HEK293 (cell line): ENCODE results near the gene TMIE.

ENCODE experiments used
- BCL6B ChIP-seq: fragments of 450-650 bp; formaldehyde crosslinking; IDR thresholded peaks from 2 replicates; pipeline ENCODE4 v1.5.1; 2017; ENCODE audit warnings: missing biosample characterization, missing genetic modification characterization
- CTCF ChIP-seq: fragments of 450-650 bp; formaldehyde crosslinking; IDR thresholded peaks from 2 replicates; pipeline ENCODE4 v1.5.1; 2016; ENCODE audit warnings: missing biosample characterization, missing genetic modification characterization
- INSM2 ChIP-seq: fragments of 450-650 bp; formaldehyde crosslinking; IDR thresholded peaks from 2 replicates; pipeline ENCODE4 v1.5.1; 2016; ENCODE audit warnings: missing biosample characterization, missing genetic modification characterization
- KLF7 ChIP-seq: fragments of 450-650 bp; formaldehyde crosslinking; IDR thresholded peaks from 2 replicates; pipeline ENCODE4 v1.5.1; 2016; ENCODE audit warnings: missing biosample characterization, missing genetic modification characterization, borderline replicate concordance
- TSHZ1 ChIP-seq: fragments of 450-650 bp; formaldehyde crosslinking; IDR thresholded peaks from 2 replicates; pipeline ENCODE4 v1.5.1; 2016; ENCODE audit warnings: missing biosample characterization, missing genetic modification characterization, borderline replicate concordance
- WT1 ChIP-seq: fragments of 450-650 bp; formaldehyde crosslinking; IDR thresholded peaks from 2 replicates; pipeline ENCODE4 v1.5.1; 2016; ENCODE audit warnings: missing biosample characterization, missing genetic modification characterization
- ZBTB20 ChIP-seq: fragments of 450-650 bp; formaldehyde crosslinking; IDR thresholded peaks from 2 replicates; pipeline ENCODE4 v1.5.1; 2016; ENCODE audit warnings: missing biosample characterization, missing genetic modification characterization
- ZNF114 ChIP-seq: fragments of 450-650 bp; formaldehyde crosslinking; IDR thresholded peaks from 2 replicates; pipeline ENCODE4 v1.5.0; 2017; ENCODE audit warnings: missing biosample characterization, missing genetic modification characterization
- ZNF132 ChIP-seq: fragments of 450-650 bp; formaldehyde crosslinking; IDR thresholded peaks from 2 replicates; pipeline ENCODE4 v1.5.1; 2017; ENCODE audit warnings: missing biosample characterization, missing genetic modification characterization, borderline replicate concordance
- ZNF138 ChIP-seq: fragments of 450-650 bp; formaldehyde crosslinking; IDR thresholded peaks from 2 replicates; pipeline ENCODE4 v1.5.1; 2016; ENCODE audit warnings: missing biosample characterization, missing genetic modification characterization, borderline replicate concordance
- ZNF621 ChIP-seq: fragments of 450-650 bp; formaldehyde crosslinking; IDR thresholded peaks from 2 replicates; pipeline ENCODE4 v1.5.1; 2017; ENCODE audit warnings: missing biosample characterization, missing genetic modification characterization
- ZNF704 ChIP-seq: fragments of 450-650 bp; formaldehyde crosslinking; IDR thresholded peaks from 2 replicates; pipeline ENCODE4 v1.5.1; 2016; ENCODE audit warnings: missing biosample characterization, missing genetic modification characterization
- ZNF776 ChIP-seq: fragments of 450-650 bp; formaldehyde crosslinking; IDR thresholded peaks from 2 replicates; pipeline ENCODE4 v1.5.0; 2017; ENCODE audit warnings: missing biosample characterization, missing genetic modification characterization, borderline replicate concordance

- TF ChIP-seq CTCF (tag by site-specific recombination) (no peak), WT1 (tag by site-specific recombination) (no peak), TSHZ1 (tag by site-specific recombination) (no peak), ZNF776 (tag by site-specific recombination) (no peak), ZNF132 (no peak), ZNF138 (tag by site-specific recombination) (no peak), ZNF621 (no peak), ZBTB20 (tag by site-specific recombination) (no peak), BCL6B (tag by site-specific recombination) (no peak), ZNF114 (tag by site-specific recombination) (no peak), ZNF704 (tag by site-specific recombination) (no peak), INSM2 (no peak), KLF7 (tag by site-specific recombination) (no peak)
Measured at GRCh38 chr3:46711305-46711704, 10.1 kb downstream of the TMIE start.
